H1 (cell line): Measurements from ENCODE around the gene SLC27A4. TPM values are rescaled to one million over a fixed set of nuclear protein-coding genes. Genes with fewer than 3 reads are reported as not detected.

ENCODE experiments used
- CBX5 ChIP-seq: fragments of 300-800, 300-1000 bp; sonication (generic); IDR thresholded peaks from 2 replicates; pipeline ENCODE4 v1.7.1; 2016; ENCODE audit warnings: antibody characterized with exemption, low read length, low read depth
- CBX8 ChIP-seq: fragments of 300-800, 300-1000 bp; sonication (generic); IDR thresholded peaks from 2 replicates; pipeline ENCODE4 v1.7.1; 2016; ENCODE audit warnings: low read depth, low read length, borderline replicate concordance
- CHD2 ChIP-seq: IDR thresholded peaks from 2 replicates; pipeline ENCODE4 v1.6.1; 2012; ENCODE audit warnings: low read length, improper control_type of control experiment
- GABPA ChIP-seq: IDR thresholded peaks from 2 replicates; pipeline ENCODE4 v1.6.1; 2011; ENCODE audit warnings: mild to moderate bottlenecking, low read length, moderate library complexity, borderline replicate concordance; ENCODE audit not compliant: insufficient read depth
- HDAC6 ChIP-seq: IDR thresholded peaks from one replicate; pipeline ENCODE4 v1.7.1; 2012; ENCODE audit warnings: low read depth, mild to moderate bottlenecking, inconsistent platforms, low read length, moderate library complexity
- JUND ChIP-seq: IDR thresholded peaks from 2 replicates; pipeline ENCODE4 v1.6.1; 2011; ENCODE audit warnings: mild to moderate bottlenecking, improper control_type of control experiment, low read length
- MAFK ChIP-seq: IDR thresholded peaks from 2 replicates; pipeline ENCODE4 v1.6.1; 2012; ENCODE audit warnings: low read depth, mild to moderate bottlenecking, improper control_type of control experiment, low read length
- POU5F1 ChIP-seq: IDR thresholded peaks from 2 replicates; pipeline ENCODE4 v1.6.1; 2011; ENCODE audit warnings: low read depth, mild to moderate bottlenecking, low read length, moderate library complexity
- RAD21 ChIP-seq, 2 experiments: IDR thresholded peaks in 1 of 2; conservative IDR thresholded peaks in 1 of 2; 2 replicates each; pipeline ENCODE4 v1.6.1; 2011; ENCODE audit warnings: low read depth in 2 of 2, low read length in 2 of 2, improper control_type of control experiment in 1 of 2, inconsistent platforms in 1 of 2, mild to moderate bottlenecking in 1 of 2, moderate library complexity in 1 of 2
- RFX5 ChIP-seq: IDR thresholded peaks from 2 replicates; pipeline ENCODE4 v1.6.1; 2011; ENCODE audit warnings: low read depth, low read length, improper control_type of control experiment, borderline replicate concordance
- RXRA ChIP-seq: IDR thresholded peaks from 2 replicates; pipeline ENCODE4 v1.6.1; 2011; ENCODE audit warnings: low read depth, mild to moderate bottlenecking, low read length, moderate library complexity; ENCODE audit not compliant: insufficient read depth
- SAP30 ChIP-seq: fragments of 300-600 bp; sonication (generic); IDR thresholded peaks from 2 replicates; pipeline ENCODE4 v1.7.1; 2012; ENCODE audit warnings: low read length, moderate library complexity, mild to moderate bottlenecking, inconsistent platforms; ENCODE audit not compliant: insufficient read depth, insufficient replicate concordance
- SIN3A ChIP-seq, 2 experiments: IDR thresholded peaks in 1 of 2; conservative IDR thresholded peaks in 1 of 2; 2 replicates each; pipeline ENCODE4 v1.6.1; 2011 to 2012; ENCODE audit warnings: low read length in 2 of 2, improper control_type of control experiment in 1 of 2, low read depth in 1 of 2, mild to moderate bottlenecking in 1 of 2
- SIRT6 ChIP-seq: IDR thresholded peaks from one replicate; pipeline ENCODE4 v1.7.1; 2012; ENCODE audit warnings: low read length, inconsistent platforms
- SP1 ChIP-seq: IDR thresholded peaks from 2 replicates; pipeline ENCODE4 v1.6.1; 2011; ENCODE audit warnings: low read depth, low read length
- SP2 ChIP-seq: IDR thresholded peaks from 2 replicates; pipeline ENCODE4 v1.6.1; 2012; ENCODE audit warnings: mild to moderate bottlenecking, low read length, inconsistent platforms
- SRF ChIP-seq: IDR thresholded peaks from 2 replicates; pipeline ENCODE4 v1.6.1; 2011; ENCODE audit warnings: mild to moderate bottlenecking, low read depth, low read length, moderate library complexity
- TAF1 ChIP-seq: IDR thresholded peaks from 2 replicates; pipeline ENCODE4 v1.6.1; 2011; ENCODE audit warnings: mild to moderate bottlenecking, low read depth, low read length
- TBP ChIP-seq: IDR thresholded peaks from 2 replicates; pipeline ENCODE4 v1.6.1; 2011; ENCODE audit warnings: low read depth, low read length, improper control_type of control experiment
- TCF12 ChIP-seq: IDR thresholded peaks from 2 replicates; pipeline ENCODE4 v1.6.1; 2011; ENCODE audit warnings: low read depth, mild to moderate bottlenecking, low read length
- polyA plus RNA-seq, 7 experiments: library from polyadenylated mRNA; depleted of rRNA in 3 of 7; stranded (reverse) in 5 of 7; unstranded in 2 of 7; fragments of >200 nt in 5 of 7; fragments of 200-250 nt in 2 of 7; gene quantifications; 1 replicate in 5 of 7; 2 replicates in 1 of 7; 4 replicates in 1 of 7; pipeline versions ENCODE4 v1.2.1 to v1.2.3, GENCODE V29; 2011 to 2013; ENCODE audit warnings: missing spikeins in 2 of 7, mixed read lengths in 2 of 7
- total RNA-seq: library from RNA; stranded (reverse); fragmentation: NEBNext Ultra II Directional; extraction: Animal tissue kit (Norgen Biotek cat#: 25700); gene quantifications from 2 replicates; pipeline ENCODE4 v1.2.1, GENCODE V29; 2021

Gene SLC27A4
- total and polyA plus RNA-seq, 2 of the 8 experiments (the other 6 are each of a cell fraction or from before 2014, with no cell fraction given): 14.9 to 20.5 TPM

DNA sequence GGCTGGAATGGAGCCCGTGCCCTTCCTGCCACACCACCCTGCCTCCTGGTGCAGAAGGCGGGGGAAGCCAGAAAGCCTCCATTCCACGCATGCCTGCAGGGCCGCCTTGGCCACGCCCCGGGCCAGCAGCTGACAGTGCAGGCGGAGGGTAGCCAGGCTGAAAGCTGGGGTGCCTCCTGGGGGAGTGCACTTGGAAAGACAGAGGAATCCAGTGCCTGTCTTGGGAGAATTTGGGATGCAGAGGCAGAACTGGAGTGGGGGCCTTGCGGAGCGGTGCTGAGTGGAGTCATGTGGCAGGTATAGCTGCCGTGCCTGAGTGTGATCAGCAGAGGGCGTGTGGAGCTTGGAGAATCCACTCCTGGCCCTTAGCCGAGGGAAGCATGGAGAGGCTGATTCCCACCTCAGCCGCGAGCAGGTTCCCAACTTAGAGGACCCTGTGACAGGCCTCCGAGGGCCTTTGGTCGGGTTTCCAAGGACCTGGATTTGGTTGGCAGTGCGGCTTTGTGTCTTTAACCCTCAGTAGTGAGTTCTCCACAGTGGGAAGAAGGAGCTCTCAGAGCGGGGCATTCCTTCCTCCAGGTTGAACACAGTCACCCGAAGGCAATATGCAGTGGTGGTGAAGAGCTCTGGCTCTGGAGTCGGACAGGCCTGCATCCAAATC lies 21.8 kb downstream of the SLC27A4 start (continued):
- TF ChIP-seq SP1: no peak
- TF ChIP-seq CBX8: no peak
- TF ChIP-seq RXRA: no peak
- peak in 1 of 2 experiments; percentile 54; a peak in 2 of 4 replicates for TF ChIP-seq SIN3A (conservative IDR thresholded peaks at IDR 0.05 in 1 of 2, IDR thresholded peaks at IDR 0.05 in 1 of 2; ENCODE audit: low read depth in 1 of 2, low read length in 2 of 2)
- no peak for TF ChIP-seq POU5F1
- peak; percentile 55; the same call in 1 of the 2 replicates for TF ChIP-seq JUND
- TF ChIP-seq RAD21 (IDR thresholded peaks at IDR 0.05 in 1 of 2, conservative IDR thresholded peaks at IDR 0.05 in 1 of 2; ENCODE audit: low read depth in 2 of 2, low read length in 2 of 2): peak; percentile 96 to 98
- TF ChIP-seq SIRT6: no peak
- no peak for TF ChIP-seq TCF12
- no peak for TF ChIP-seq GABPA
- TF ChIP-seq SRF: no peak
- no peak for TF ChIP-seq SP2
- no peak for TF ChIP-seq MAFK
- no peak for TF ChIP-seq HDAC6
- TF ChIP-seq TAF1: no peak
- TF ChIP-seq SAP30: no peak
- no peak for TF ChIP-seq RFX5
- no peak; the same call in 1 of the 2 replicates for TF ChIP-seq CHD2
- TF ChIP-seq TBP: no peak
- no peak for TF ChIP-seq CBX5
